GM19328 (cell line): ENCODE measurements around the gene XRN2.

ENCODE experiments used
- ATAC-seq: cut with Tn5 transposase; IDR thresholded peaks from one replicate; pipeline ENCODE4 v1.9.1; 2021; ENCODE audit warnings: mild to moderate bottlenecking, moderate library complexity; ENCODE audit not compliant: unreplicated experiment

XRN2 gene

DNA sequence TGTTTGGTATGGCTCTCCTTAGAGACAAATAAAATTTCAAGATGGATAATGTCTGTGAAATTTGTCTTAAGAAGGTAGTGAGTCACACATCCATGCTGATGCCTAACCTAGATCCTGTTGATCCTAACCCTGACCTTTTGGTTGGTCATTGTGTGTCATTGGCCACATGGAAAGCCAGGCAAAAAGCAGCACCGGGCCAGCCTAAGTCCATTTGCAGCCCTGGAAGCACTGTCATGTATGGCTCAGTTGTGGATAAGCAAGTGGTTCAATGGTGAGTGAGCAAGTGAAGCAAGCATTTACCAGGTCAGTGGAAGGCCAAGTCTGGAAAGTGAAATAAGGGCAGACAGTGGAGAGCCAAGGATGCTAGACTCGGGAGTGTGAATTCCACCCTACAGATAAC lies 12.1 kb upstream of the XRN2 start:
- ATAC-seq = no peak

- no peak for ATAC-seq
Observed at GRCh38 chr20:21294755-21295154, 8.4 kb upstream of the XRN2 start.

DNA sequence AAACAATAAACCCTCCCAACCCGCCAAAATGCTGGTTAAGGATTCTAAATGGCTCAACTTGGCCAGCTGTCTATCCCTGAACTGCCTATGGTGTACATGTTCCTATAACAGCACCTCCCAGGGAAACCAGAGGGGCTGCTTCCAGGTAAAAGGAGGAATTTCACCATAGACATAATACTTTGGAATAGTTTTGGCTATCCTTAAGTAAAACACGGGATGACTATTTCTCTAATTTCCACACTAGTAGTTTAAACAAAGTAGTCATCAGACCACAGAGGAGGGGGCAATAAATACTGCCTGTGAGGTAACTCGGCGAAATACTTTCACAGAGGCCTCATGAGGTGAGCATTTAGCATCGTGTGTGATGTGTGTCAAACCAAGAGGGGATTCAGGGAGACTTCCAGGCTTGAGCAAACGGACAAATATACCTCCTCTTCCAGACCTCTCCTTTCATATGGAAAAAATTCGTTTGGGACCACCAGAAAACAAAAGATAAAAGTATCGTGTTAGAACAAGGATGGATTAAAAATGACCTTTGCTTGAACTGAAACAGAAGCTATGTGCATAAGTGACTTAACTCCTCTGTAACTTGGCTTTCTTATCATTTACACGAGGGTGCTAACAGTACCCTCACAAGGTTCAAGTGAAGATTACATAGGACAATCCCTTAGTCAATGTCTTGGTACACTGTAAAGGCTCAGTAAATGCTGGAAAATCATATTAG lies 1.0 kb upstream of the XRN2 start:
- ATAC-seq = no peak

DNA sequence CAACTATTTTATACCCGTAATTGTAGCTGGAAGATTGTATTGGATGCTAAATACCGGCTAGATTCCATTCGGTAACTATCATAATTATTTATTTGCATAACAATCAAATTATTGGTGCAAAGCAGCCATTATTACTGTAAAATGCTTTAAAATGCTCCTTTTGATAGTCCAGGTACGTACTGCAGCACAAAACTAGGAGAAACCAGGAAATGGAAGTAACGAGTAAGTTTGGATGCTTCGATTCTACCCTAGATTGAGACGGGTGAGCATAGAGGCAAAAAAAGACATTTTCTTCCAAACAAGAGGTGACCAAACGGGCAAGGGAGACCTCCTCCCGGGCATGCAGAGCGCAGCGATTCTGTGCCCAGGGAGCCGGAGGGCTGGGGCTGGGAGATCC lies 469 bp upstream of the XRN2 start:
- ATAC-seq = no peak

DNA sequence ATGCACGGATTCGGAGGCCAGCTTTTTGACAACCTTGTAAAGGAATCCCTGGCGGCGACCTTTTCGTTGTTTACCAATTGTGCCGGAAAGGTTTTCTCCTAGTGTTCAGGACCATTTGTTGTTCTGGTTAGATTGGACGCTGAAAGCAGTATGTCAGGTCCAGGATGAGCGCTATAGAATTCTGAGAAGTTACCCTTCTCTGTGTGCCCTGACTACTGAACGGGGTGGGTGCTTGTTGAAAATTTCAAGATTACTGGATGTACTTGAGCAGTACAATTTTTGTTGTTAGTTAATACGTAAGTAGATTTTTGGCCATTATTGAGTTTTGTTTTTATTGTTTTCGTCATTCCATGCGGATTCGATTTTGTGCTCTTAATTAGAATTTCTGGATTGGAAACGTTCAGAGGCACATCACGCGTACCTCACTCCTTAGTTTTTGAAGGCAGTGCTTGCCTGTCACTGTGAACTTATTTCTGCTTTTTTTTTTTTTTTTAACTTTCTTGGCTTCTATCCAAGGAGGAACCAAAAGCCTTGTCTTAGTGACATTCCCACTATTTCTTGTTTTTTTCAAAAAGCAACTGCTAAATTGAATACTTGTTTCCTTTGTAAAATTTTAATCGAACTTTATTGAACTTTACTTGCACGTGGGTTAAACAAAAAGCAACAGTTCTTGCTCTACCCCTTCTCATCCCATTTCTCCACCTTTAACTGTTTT lies 898 bp downstream of the XRN2 start:
- no peak for ATAC-seq

DNA sequence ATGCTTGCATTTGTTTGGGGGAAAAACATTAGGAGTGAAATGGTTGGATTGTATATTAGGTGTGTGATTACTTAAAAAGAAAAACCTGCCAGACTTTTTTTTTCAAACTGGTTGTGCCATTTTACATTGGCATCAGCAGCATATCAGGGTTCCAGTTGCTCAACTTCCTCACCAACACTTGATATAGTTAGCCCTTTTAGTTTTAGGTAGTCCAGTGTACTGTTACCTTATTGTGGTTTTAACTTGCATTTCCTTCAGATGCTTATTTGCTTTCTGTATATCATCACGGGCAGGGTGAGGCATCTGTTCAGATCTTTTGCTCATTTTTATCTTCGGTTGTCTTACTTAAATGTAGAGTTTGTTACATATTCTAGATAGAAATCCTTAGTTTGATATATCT lies 5.2 kb downstream of the XRN2 start:
- no peak for ATAC-seq

DNA sequence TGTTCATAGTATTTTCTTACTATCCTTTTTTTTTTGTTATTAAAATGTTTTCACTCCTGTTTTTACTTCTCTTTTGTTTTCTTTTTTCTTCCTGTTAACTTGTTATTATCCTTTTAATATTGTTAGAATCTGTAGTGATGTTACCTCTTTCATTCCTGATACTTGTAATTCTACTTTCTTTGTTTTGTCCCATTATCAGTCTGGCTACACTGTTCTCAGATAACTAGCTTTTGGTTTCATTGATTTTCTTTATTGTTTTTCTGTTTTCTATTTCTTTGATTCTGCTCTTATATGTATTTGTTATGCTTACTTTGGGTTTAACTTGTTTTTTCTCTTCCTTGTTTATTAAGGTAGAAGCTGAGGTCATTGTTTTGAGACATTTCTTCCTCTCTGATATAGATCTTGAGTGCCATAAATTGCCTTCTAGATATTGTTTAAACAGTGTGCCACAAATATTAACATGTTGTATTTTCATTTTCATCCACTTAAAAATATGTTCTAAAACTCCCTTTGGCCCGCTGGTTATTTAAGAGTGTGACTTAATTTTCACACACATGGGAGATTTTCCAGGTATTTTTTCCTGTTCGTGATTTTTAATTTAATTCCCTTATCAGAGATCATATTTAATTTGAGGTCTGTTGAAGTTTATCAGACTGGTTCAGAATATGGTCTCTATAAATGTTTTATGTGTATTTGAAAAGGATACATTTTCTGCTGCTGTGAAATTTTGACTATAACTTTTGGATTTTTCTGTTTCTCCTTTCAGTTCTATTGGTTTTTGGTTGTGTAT lies 6.7 kb downstream of the XRN2 start:
- no peak for ATAC-seq

GRCh38 chr20:21312813-21313474 lies 9.8 kb downstream of the XRN2 start:
- ATAC-seq = no peak

DNA sequence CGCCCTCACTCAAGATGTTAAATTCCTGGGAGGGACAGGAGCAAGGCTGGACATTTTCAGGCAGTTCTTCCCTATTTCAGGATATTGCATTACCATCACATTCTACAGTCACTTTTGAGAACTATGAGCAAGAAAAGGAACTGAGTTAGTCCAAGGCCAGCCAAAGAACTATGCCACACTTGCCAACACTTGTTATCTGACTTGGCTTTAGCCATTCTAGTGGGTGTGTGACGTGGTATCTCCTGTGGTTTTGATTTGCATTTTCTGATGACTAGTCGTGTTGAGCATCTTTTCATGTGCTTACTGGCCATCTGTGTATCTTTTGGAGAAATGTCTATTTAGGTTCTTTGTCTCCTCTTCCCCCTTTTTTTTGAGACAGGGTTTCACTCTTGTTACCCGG lies 12.0 kb downstream of the XRN2 start:
- ATAC-seq = no peak

DNA sequence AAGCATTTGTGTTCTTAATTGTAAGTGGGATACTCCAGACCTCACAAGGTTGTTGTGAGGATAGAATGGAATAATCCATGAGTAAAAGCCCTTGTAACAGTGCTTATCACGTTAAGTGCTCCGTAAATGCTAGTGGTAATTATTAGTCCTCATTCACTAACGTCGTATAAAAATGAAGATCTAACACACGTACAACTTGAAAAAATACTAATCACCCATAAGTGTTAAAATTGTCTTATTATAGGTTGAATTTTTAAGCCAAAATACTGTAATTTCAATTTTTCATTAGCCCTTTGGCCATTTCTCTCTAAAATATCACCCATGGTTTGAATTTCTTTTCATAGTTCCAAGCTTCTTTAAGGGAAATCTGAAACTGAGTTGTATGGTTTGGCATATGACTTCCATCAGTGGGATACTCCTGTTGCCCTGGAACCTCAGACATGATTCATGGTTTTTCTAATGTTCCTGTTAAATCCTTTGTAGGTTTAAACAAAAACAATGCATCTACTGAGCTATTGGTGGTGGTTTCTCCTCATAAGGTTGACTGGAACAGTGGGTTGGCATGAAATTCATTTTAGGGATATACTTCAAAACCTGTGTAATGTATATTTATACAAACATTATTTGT lies 19.1 kb downstream of the XRN2 start:
- ATAC-seq = no peak

GRCh38 chr20:21322921-21323331 lies 19.8 kb downstream of the XRN2 start:
- no peak for ATAC-seq

DNA sequence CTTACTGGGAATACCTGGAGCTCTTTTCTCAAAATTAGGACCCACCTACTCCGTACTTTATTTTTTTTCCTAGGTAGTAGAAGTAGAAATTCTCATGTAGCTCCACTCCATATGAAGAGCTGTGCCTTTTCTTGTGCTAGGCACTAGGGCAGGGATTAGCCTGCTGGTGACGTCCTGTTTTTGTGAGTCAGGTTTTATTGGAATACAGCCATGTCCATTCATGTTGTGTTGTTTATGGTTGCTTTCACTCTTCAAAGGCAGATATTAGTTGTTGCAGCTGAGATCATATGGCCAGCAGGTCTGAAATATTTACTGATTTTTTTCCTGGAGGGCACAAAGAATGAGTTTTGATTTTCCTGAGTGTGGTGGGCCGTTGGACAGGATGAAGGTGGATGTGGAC lies 20.5 kb downstream of the XRN2 start:
- ATAC-seq = no peak

GRCh38 chr20:21324126-21324525 lies 21.0 kb downstream of the XRN2 start:
- ATAC-seq = no peak

DNA sequence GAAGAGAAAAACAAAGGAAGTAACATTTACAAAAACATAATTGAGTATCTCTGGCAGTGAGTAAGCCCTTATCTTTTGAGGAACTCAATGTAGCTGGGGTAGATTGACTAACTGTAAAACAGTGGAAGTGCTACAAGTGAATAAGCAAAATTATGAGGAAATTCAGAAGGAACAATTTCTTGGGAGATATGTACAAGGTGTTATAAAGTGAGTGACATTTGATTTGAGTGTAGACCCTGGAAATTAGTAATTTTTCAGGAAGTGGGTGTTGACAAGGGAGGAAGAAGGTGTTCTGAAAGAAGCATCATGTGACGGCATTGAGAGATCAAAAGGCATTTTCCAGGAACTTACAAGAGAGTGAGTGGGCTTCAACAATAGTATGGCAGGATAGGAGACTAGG lies 22.2 kb downstream of the XRN2 start:
- ATAC-seq = no peak

DNA sequence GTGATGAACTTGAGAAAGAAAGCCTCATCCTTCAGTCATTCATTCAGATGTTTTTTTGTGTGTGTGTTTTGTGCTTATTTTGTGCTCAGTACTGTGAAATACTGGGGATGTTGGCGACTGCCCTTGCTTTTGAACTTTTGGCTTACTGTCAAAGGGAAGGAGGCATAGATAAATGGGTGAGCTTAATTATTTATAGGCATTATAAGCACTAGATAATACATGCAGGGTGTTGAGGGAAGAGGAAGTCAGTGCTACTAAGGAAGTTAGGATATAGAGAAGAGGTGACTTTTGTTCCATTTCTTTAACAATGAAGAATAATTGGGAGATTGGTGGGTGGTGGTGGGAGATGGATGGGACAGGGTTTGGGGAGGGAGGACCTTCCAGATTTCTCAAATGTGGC lies 23.6 kb downstream of the XRN2 start:
- no peak for ATAC-seq

DNA sequence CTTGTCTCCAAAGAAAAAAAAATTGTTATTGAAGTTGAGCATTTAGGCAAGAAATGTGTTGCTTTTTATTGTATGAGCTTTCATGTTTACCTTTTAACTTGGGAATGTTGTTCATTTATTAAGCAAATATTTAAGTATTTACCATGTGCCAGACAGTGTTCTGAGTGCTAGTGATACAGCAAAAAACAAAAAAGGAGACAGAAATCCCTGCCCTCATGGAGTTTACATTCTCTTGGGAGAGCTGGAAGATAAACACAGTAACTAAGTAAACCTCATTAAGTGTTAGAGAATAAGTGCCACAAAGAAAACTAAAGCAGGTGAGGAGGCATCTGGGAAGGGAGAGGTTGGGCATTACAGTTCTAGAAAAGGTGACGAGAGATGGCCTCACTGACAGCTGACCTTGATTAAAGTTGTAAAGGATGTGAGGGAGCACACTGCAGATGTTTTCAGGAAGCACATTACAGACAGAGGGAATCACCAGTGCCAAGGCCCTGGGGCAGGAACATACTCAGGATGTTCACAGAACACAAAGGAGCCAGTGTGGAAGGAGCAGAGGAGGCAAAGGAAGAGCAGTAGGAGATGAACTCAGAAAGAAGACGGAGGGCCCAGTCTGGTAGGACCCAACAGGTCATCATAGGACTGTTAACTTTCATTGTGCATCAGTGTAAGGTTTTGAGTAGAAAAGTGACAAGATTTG lies 33.5 kb downstream of the XRN2 start:
- no peak for ATAC-seq

DNA sequence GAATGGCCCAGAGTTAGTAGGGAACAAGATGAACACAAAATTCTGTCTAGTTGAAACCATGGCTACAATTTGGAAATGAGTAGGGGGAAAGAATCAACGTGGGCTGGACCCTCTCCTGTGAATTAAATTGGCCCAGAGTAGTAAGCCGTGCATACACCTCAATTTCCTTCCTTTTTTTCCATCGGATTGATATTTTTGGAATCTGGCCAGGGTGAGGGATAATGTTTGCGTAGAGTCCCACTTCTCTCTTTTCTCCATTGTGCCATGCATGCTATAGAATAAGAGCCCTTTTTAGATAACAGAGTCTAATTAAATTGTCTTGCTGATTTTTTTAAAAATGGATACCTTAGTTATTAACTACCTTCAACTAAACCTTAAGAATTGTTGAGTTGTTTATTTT lies 35.2 kb downstream of the XRN2 start:
- no peak for ATAC-seq

DNA sequence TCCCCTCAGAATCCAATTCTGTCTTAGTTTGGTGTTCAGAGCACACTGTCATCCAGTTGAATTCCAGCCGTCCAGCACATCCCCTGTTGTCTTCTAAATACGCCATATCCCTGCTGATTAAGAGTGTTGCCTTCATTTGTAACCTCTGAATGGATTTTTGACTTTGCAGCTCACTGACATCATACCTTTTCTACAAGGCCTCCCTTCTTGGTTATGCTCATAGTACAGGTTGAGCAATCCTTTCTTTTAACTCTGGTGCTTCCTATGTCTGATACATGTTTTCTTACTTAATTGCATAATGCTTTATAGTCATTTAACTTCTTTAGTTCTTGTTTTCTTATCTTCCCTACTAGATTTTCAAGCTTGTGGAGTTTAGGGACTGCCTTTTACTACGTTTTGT lies 36.4 kb downstream of the XRN2 start:
- no peak for ATAC-seq

DNA sequence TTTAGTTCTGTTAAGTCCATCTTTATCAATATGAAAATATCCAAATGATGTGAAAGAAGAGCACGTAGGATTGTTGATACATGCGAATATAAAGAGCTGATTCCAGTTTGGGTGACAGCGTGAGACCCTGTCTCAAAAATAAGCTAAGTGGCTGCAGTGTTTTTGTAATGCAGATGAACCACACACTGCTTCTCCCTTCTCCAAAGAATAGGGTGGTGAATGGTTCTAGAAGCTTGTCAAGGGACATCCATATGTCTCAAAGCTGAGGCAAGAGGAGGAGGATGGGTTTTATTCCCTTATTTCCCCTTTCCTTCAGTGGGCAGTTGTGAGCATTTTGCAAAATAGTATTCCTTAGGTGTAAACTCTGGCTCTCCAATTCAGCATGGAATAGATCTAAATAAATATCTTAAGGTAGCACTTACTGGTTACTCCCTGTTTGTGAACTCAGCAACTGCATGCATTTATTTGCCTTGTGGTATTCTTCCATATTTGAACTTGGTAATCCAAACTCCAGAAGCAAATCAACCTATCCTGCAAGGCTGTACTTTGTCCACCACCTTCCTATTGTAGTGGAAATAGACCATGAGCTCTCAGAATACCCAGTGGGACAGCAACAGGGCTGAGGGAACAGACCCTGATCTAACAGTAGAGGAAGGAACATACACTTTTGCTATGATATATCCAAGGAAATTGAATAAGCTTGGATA lies 38.0 kb downstream of the XRN2 start:
- ATAC-seq = no peak
